GM19043 (cell line): ENCODE data around the gene GATC.

ENCODE experiments used
- ATAC-seq: cut with Tn5 transposase; IDR thresholded peaks from one replicate; pipeline ENCODE4 v1.9.1; 2021; ENCODE audit warnings: low read depth; ENCODE audit not compliant: unreplicated experiment

Gene GATC

GRCh38 chr12:120445911-120446843, at the start of gene GATC, which contains the start of gene TRIAP1:
Gene GATC, plus strand, starts transcription at chr12:120446444. Its CDS starts 37 bp downstream, at chr12:120446481.
Gene TRIAP1, minus strand, starts transcription at chr12:120446384. Its CDS starts 12 bp downstream, at chr12:120446372.
- ATAC-seq: peak; percentile 86

- ATAC-seq: no peak
Measured at GRCh38 chr12:120397824-120398540, 48.3 kb upstream of the GATC start.

GRCh38 chr12:120399531-120399930, 46.7 kb upstream of the GATC start:
- ATAC-seq: no peak

GRCh38 chr12:120402217-120402616, 44.0 kb upstream of the GATC start:
- ATAC-seq: no peak

- ATAC-seq: no peak
Measured at GRCh38 chr12:120403869-120404268, 42.4 kb upstream of the GATC start.

- no peak for ATAC-seq
Measured at GRCh38 chr12:120404271-120404670, 42.0 kb upstream of the GATC start.

GRCh38 chr12:120406069-120406468, 40.2 kb upstream of the GATC start:
- ATAC-seq: no peak

- no peak for ATAC-seq
Measured at GRCh38 chr12:120406553-120406952, 39.7 kb upstream of the GATC start.

- ATAC-seq: no peak
Measured at GRCh38 chr12:120408771-120409170, 37.5 kb upstream of the GATC start.

GRCh38 chr12:120412421-120412820, 33.8 kb upstream of the GATC start:
- ATAC-seq: no peak

GRCh38 chr12:120413901-120414695, 32.1 kb upstream of the GATC start:
- ATAC-seq: no peak

- ATAC-seq: no peak
Measured at GRCh38 chr12:120416490-120417216, 29.6 kb upstream of the GATC start.

- no peak for ATAC-seq
Measured at GRCh38 chr12:120417917-120418580, 28.2 kb upstream of the GATC start.

GRCh38 chr12:120421701-120422100, 24.5 kb upstream of the GATC start:
- ATAC-seq: no peak

GRCh38 chr12:120422892-120423456, 23.3 kb upstream of the GATC start:
- no peak for ATAC-seq

GRCh38 chr12:120425797-120426196, 20.4 kb upstream of the GATC start:
- no peak for ATAC-seq

GRCh38 chr12:120428597-120429229, 17.5 kb upstream of the GATC start:
- no peak for ATAC-seq

GRCh38 chr12:120429368-120429767, 16.9 kb upstream of the GATC start:
- ATAC-seq: no peak
